OCI-LY3 (cell line): ENCODE measurements around the gene MARCHF3.

Experiments used
- H2AFZ ChIP-seq: fragments of 200-600, 300-600 bp; shearing (Covaris generic); 2 replicates; pipeline ENCODE4 v1.6.0; 2014; ENCODE audit warnings: antibody characterized with exemption, low read depth, low read length
- H3K27ac ChIP-seq: fragments of 200-600, 300-600 bp; sonication (generic); 2 replicates; pipeline ENCODE4 v1.5.1; 2014; ENCODE audit warnings: mild to moderate bottlenecking, low read length, moderate library complexity, mixed read lengths
- H3K27me3 ChIP-seq: fragments of 200-600, 300-600 bp; sonication (generic); 2 replicates; pipeline ENCODE4 v1.6.1; 2014; ENCODE audit warnings: low read depth, low read length, mixed read lengths
- H3K36me3 ChIP-seq: fragments of 200-600, 300-600 bp; sonication (generic); replicated peaks from 2 replicates; pipeline ENCODE3; 2014; ENCODE audit warnings: low read depth, low read length, mixed read lengths
- H3K4me1 ChIP-seq: fragments of 300-600, 200-600 bp; sonication (generic); 2 replicates; pipeline ENCODE4 v1.6.1; 2014; ENCODE audit warnings: low read length, mixed read lengths
- H3K4me2 ChIP-seq: fragments of 200-600, 300-600 bp; sonication (generic); 2 replicates; pipeline ENCODE4 v1.6.1; 2014; ENCODE audit warnings: low read length, mixed read lengths
- H3K4me3 ChIP-seq: fragments of 300-600, 200-600 bp; sonication (generic); 2 replicates; pipeline ENCODE4 v1.5.1; 2014; ENCODE audit warnings: antibody characterized with exemption, mild to moderate bottlenecking, low read length, moderate library complexity
- H3K79me2 ChIP-seq: fragments of 300-600, 200-600 bp; shearing (Covaris generic); 2 replicates; pipeline ENCODE4 v1.6.1; 2014; ENCODE audit warnings: mild to moderate bottlenecking, low read length, mixed read lengths
- H3K9ac ChIP-seq: fragments of 300-600, 200-600 bp; shearing (Covaris generic); 2 replicates; pipeline ENCODE4 v1.6.0; 2014; ENCODE audit warnings: mild to moderate bottlenecking, low read length, moderate library complexity
- H3K9me3 ChIP-seq: fragments of 200-600, 300-600 bp; shearing (Covaris generic); 2 replicates; pipeline ENCODE4 v1.6.1; 2014; ENCODE audit warnings: low read length, mixed read lengths; ENCODE audit not compliant: insufficient read depth
- H4K20me1 ChIP-seq: fragments of 200-600, 300-600 bp; sonication (generic); 2 replicates; pipeline ENCODE4 v1.6.1; 2016; ENCODE audit warnings: low read length, mixed read lengths; ENCODE audit not compliant: insufficient read depth
- CTCF ChIP-seq: fragments of 200-600, 300-600 bp; sonication (generic); IDR thresholded peaks from 2 replicates; pipeline ENCODE4 v1.5.1; 2014; ENCODE audit warnings: antibody characterized with exemption, low read length, low read depth
- EZH2phosphoT487 ChIP-seq: fragments of 200-600 bp; shearing (Covaris generic); IDR thresholded peaks from 2 replicates; pipeline ENCODE4 v1.6.1; 2018; ENCODE audit warnings: antibody characterized with exemption, mixed run types, low read depth

MARCHF3 gene

GRCh38 chr5:126998895-126999570 lies 31.3 kb downstream of the MARCHF3 start:
- Histone ChIP-seq H3K27ac (no peak overlapping the region), H3K36me3 (no peaks in the 10 kb centered on the region), H3K9me3 (no peaks in the 10 kb centered on the region), H3K79me2 (no peaks in the 10 kb centered on the region), H3K4me3 (no peak overlapping the region), H4K20me1 (no peaks in the 10 kb centered on the region), H3K4me1 (peaks cover 18% of the 10 kb centered on the region), H3K9ac (no peak overlapping the region), H3K4me2 (no peak overlapping the region; the same call in 1 of the 2 replicates), H3K27me3 (no peaks in the 10 kb centered on the region), H2AFZ (no peak overlapping the region)
- no peak for TF ChIP-seq CTCF
- TF ChIP-seq EZH2phosphoT487, result no peak

DNA sequence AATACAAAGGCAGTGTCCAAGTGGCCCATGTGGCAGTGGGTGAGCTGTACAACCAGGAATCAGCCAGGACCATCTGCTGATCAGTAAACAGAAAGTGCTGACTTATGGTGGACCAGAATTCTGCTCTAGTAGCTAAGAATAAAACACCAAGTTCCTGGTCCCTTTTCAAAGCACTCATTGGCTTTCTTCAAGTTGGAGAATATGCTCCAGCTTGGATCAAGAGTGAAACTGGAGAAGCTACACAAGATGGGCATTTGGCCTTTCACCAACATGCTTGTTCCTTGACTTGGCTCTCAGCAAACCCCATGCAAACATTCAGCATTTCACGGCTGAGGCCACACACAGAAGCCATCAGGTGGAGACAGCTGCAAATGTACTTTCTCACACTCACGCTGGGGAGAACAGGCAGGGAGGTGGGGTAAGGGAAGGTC lies 32.1 kb downstream of the MARCHF3 start:
- Histone ChIP-seq H4K20me1 (no peaks in the 10 kb centered on the region), H3K9ac (no peak overlapping the region), H3K4me1 (peaks cover 19% of the 10 kb centered on the region), H3K4me3 (no peak overlapping the region), H3K4me2 (peak overlapping the region; percentile 30), H3K27me3 (no peaks in the 10 kb centered on the region), H3K36me3 (no peaks in the 10 kb centered on the region), H2AFZ (no peak overlapping the region), H3K9me3 (no peaks in the 10 kb centered on the region), H3K27ac (no peak overlapping the region), H3K79me2 (no peaks in the 10 kb centered on the region)
- TF ChIP-seq CTCF (no peak), EZH2phosphoT487 (no peak)

- H3K9ac ChIP-seq, result no peak overlapping the region
- peaks cover 19% of the 10 kb centered on the region for H3K4me1 ChIP-seq
- no peak for TF ChIP-seq CTCF
- no peak for TF ChIP-seq EZH2phosphoT487
- no peaks in the 10 kb centered on the region for H3K27me3 ChIP-seq
- no peak overlapping the region for H3K4me3 ChIP-seq
- H3K4me2 ChIP-seq, result no peak overlapping the region
- H3K36me3 ChIP-seq, result no peaks in the 10 kb centered on the region
- H3K9me3 ChIP-seq, result no peaks in the 10 kb centered on the region
- H3K79me2 ChIP-seq, result no peaks in the 10 kb centered on the region
- H4K20me1 ChIP-seq, result no peaks in the 10 kb centered on the region
- no peak overlapping the region for H3K27ac ChIP-seq
- no peak overlapping the region for H2AFZ ChIP-seq
Measured at GRCh38 chr5:126995689-126996088, 34.7 kb downstream of the MARCHF3 start.

DNA sequence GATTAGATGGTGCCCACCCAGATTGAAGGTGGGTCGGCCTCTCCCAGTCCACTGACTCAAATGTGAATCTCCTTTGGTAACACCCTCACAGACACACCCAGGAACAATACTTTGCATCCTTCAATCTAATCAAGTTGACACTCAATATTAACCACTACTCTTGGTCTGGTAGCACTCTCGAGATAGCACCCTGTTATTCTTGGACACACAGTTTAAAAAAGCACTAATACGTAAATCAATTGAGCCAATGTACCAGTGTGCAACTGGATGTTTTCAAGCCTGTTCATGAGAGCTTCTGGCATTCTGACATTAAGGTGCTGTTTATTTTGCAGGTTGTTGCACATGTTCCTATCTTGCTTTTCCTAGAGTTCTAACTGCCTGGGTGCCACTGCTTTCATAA lies 35.3 kb downstream of the MARCHF3 start:
- H2AFZ ChIP-seq, result no peak overlapping the region
- H3K27me3 ChIP-seq, result no peaks in the 10 kb centered on the region
- peaks cover 19% of the 10 kb centered on the region for H3K4me1 ChIP-seq
- H3K9me3 ChIP-seq, result no peaks in the 10 kb centered on the region
- H4K20me1 ChIP-seq, result no peaks in the 10 kb centered on the region
- no peaks in the 10 kb centered on the region for H3K36me3 ChIP-seq
- no peak overlapping the region for H3K4me2 ChIP-seq
- H3K4me3 ChIP-seq, result no peak overlapping the region
- H3K27ac ChIP-seq, result no peak overlapping the region
- H3K9ac ChIP-seq, result no peak overlapping the region
- TF ChIP-seq CTCF (no peak), EZH2phosphoT487 (no peak)
- no peaks in the 10 kb centered on the region for H3K79me2 ChIP-seq
